Measurements from ENCODE around the gene LMTK3. TPM values are rescaled to one million over a fixed set of nuclear protein-coding genes. Genes with fewer than 3 reads are reported as not detected.

Gene LMTK3
- polyA plus RNA-seq, 1 donor (not counting 4 experiments of a cell fraction or from before 2014, with no cell fraction given): 0.51 TPM

DNA sequence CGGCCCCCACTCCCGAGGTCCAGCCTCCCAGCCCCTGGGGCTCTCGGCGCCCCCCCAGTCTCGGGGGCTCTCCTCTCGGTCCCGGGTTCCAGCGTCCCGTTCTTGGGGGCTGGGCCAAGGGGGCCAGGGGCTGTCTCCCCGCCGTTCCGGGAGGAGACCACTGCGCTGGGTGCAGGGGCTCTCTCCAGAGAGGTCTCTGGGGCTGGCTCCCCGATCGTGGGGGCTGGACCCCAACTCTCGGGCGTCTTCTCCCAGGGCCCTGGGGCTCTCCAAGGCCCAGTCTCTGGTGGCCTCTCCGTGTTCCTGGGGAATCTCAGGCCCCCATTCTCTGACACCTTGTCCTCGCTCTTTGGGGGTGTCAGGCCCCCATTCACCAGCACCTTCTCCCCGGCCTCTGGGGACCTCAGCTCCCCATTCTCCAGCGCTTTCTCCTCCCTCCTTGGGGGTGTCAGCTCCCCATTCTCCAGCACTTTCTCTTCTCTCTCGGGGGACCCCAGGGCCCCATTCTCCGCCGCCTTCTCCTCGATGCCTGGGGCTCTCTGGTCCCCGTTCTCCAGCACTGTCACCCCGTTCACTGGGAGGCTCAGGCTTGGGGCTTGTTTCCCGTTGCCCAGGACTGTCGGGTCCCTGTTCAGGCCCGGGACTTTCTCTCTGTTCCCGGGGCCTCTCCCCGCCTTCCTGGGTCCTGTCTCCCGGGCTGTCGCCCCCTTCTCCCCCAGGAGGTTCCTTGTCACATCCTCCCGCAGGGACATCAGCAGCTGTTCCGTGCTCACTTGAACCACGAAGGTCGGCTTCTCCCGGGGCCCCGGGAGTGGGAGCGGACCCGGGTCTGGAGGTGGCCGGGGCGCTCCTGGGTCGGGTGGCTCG is 13.7 kb downstream of the LMTK3 start:
- H3K9me3 ChIP-seq (ENCODE audit: control insufficient read depth, low read depth, low read length): no peaks in the 10 kb centered on the region
- peaks cover 21% of the 10 kb centered on the region for H3K4me1 ChIP-seq (ENCODE audit: control insufficient read depth, extremely low read depth, insufficient read depth, low read length)
- TF ChIP-seq EZH2 (IDR thresholded peaks at IDR 0.05; ENCODE audit: low read length): peak; percentile 30
- TF ChIP-seq, protein P1, sequence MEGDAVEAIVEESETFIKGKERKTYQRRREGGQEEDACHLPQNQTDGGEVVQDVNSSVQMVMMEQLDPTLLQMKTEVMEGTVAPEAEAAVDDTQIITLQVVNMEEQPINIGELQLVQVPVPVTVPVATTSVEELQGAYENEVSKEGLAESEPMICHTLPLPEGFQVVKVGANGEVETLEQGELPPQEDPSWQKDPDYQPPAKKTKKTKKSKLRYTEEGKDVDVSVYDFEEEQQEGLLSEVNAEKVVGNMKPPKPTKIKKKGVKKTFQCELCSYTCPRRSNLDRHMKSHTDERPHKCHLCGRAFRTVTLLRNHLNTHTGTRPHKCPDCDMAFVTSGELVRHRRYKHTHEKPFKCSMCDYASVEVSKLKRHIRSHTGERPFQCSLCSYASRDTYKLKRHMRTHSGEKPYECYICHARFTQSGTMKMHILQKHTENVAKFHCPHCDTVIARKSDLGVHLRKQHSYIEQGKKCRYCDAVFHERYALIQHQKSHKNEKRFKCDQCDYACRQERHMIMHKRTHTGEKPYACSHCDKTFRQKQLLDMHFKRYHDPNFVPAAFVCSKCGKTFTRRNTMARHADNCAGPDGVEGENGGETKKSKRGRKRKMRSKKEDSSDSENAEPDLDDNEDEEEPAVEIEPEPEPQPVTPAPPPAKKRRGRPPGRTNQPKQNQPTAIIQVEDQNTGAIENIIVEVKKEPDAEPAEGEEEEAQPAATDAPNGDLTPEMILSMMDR (optimal IDR thresholded peaks at IDR 0.05 in 1 of 3, IDR thresholded peaks at IDR 0.05 in 1 of 3, conservative IDR thresholded peaks at IDR 0.05 in 1 of 3; ENCODE audit: extremely low read depth in 1 of 3, insufficient read depth in 2 of 3, low read length in 3 of 3): no peak
- dilution Hi-C loops (cut with MboI; ENCODE audit: extremely low pct_ligation_motif_present, low sequenced_read_pairs): no loop called here
- H3K79me2 ChIP-seq (ENCODE audit: control insufficient read depth, insufficient read depth, low read length): no peaks in the 10 kb centered on the region
- H3K27me3 ChIP-seq (ENCODE audit: control insufficient read depth, extremely low read depth, insufficient read depth, low read length): peaks cover 6% of the 10 kb centered on the region
- H3K4me3 ChIP-seq (ENCODE audit: control insufficient read depth in 2 of 3, extremely low read depth in 1 of 3, insufficient read depth in 2 of 3, low read depth in 1 of 3, low read length in 3 of 3): no peak overlapping the region
- H3K9ac ChIP-seq (ENCODE audit: control insufficient read depth, extremely low read depth, insufficient read depth, low read length): no peak overlapping the region
- H3K9me1 ChIP-seq (ENCODE audit: control insufficient read depth, extremely low read depth, insufficient read depth, low read length): no peaks in the 10 kb centered on the region
- H2AFZ ChIP-seq (ENCODE audit: control insufficient read depth, low read length): no peak overlapping the region
- no peak for DNase-seq (ENCODE audit: low read depth, low spot score)
- no peak overlapping the region for H3K4me2 ChIP-seq (ENCODE audit: control insufficient read depth, extremely low read depth, insufficient read depth, low read depth, low read length)
- H4K20me1 ChIP-seq (ENCODE audit: control insufficient read depth, extremely low read depth, insufficient read depth, low read length): no peaks in the 10 kb centered on the region
- H3K27ac ChIP-seq (ENCODE audit: control insufficient read depth, insufficient read depth, low read length): no peak overlapping the region
- no peaks in the 10 kb centered on the region for H3K36me3 ChIP-seq (ENCODE audit: control insufficient read depth in 2 of 2, extremely low read depth in 1 of 2, insufficient read depth in 2 of 2, low read length in 2 of 2)
- no peak for FAIRE-seq

DNA sequence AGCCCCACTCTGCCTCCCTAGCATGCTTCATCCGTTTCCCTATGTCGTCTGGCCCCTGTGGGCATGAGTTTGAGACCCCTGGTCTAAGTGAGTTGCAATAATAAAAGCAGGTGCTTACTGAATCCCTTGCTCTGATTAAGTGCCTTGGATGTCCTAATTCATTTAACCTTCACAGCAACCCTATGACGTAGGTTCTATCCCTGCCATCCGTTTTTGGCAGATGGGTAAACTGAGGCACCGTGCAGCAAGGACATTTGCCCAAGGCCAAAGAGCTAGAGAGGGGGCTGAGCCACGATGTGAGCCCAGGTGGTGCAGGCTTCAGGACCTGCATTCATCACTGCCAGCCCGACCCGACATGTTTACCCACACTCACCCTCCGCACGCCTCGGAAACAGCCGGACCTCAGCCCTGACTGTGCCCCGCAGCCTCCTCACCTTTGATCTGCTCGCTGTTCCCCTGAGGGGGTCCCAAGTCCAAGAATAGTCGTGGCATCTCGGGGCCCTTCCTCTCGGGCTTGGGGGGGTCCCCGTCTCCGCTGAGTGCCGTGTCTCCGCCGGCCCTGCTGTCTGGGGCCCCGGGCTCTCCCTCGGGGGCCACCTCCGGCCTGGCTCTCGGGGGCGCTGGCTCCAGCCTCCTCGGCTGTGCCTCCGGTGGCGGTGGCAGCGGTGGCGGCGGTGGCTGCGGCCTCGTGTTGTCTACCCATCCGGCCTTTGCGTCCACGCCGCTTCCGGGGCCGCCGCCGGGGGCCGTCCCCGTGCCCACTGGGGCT is 14.5 kb downstream of the LMTK3 start:
- H3K4me1 ChIP-seq (ENCODE audit: control insufficient read depth, extremely low read depth, insufficient read depth, low read length): peaks cover 21% of the 10 kb centered on the region
- FAIRE-seq: no peak

More for the DNA sequence above, 14.5 kb downstream of the LMTK3 start:
- H3K36me3 ChIP-seq (ENCODE audit: control insufficient read depth in 2 of 2, extremely low read depth in 1 of 2, insufficient read depth in 2 of 2, low read length in 2 of 2): no peaks in the 10 kb centered on the region
- H3K27ac ChIP-seq (ENCODE audit: control insufficient read depth, insufficient read depth, low read length): no peak overlapping the region
- H3K4me2 ChIP-seq (ENCODE audit: control insufficient read depth, extremely low read depth, insufficient read depth, low read depth, low read length): no peak overlapping the region
- H3K9me3 ChIP-seq (ENCODE audit: control insufficient read depth, low read depth, low read length): no peaks in the 10 kb centered on the region
- dilution Hi-C loops (cut with MboI; ENCODE audit: extremely low pct_ligation_motif_present, low sequenced_read_pairs): no loop called here
- no peak for TF ChIP-seq EZH2 (IDR thresholded peaks at IDR 0.05; ENCODE audit: low read length)
- TF ChIP-seq, protein P1 (optimal IDR thresholded peaks at IDR 0.05 in 1 of 3, IDR thresholded peaks at IDR 0.05 in 1 of 3, conservative IDR thresholded peaks at IDR 0.05 in 1 of 3; ENCODE audit: extremely low read depth in 1 of 3, insufficient read depth in 2 of 3, low read length in 3 of 3): no peak
- no peaks in the 10 kb centered on the region for H3K79me2 ChIP-seq (ENCODE audit: control insufficient read depth, insufficient read depth, low read length)
- H3K4me3 ChIP-seq (ENCODE audit: control insufficient read depth in 2 of 3, extremely low read depth in 1 of 3, insufficient read depth in 2 of 3, low read depth in 1 of 3, low read length in 3 of 3): no peak overlapping the region
- H3K9me1 ChIP-seq (ENCODE audit: control insufficient read depth, extremely low read depth, insufficient read depth, low read length): no peaks in the 10 kb centered on the region
- no peak overlapping the region for H2AFZ ChIP-seq (ENCODE audit: control insufficient read depth, low read length)
- no peak overlapping the region for H3K9ac ChIP-seq (ENCODE audit: control insufficient read depth, extremely low read depth, insufficient read depth, low read length)
- H4K20me1 ChIP-seq (ENCODE audit: control insufficient read depth, extremely low read depth, insufficient read depth, low read length): no peaks in the 10 kb centered on the region
- DNase-seq (ENCODE audit: low read depth, low spot score): no peak
- H3K27me3 ChIP-seq (ENCODE audit: control insufficient read depth, extremely low read depth, insufficient read depth, low read length): peaks cover 6% of the 10 kb centered on the region

Data from keratinocyte (primary cell).